ENCODE data around the gene DCST2. TPM values are rescaled to one million over a fixed set of nuclear protein-coding genes. Genes with fewer than 3 reads are reported as not detected.

DCST2 gene
- total RNA-seq, 1 donor from 2014 or later: 0.64 TPM

DNA sequence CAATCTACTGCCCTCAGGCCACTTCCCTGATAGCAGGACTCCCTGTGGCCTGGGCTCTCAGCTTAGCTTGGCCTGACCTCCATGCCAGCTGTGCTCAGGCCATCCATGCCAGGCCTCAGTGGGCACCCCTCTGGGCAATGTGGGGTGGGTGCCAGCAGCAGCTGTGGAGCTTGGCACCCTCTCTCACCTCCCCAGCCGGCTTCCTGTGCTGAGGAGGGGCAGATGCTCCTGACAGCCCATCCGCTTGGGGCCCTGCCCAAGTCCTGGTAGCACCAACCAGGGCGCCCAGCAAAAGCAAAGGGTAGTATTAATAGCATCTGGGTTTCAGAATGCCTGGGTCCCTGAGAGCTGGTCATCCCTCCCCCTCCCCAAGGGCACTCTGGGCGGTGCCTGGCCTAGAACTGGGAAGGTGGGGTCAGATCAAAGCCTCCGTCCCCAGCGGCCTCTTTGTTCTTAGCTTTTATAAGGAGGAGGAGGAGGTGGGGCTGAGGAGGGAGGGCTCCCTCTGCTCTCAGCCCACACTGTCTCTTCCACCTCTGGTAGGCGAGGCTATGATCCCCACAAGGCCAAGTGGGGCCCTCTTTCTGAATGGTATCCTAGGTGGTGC lies 36.1 kb upstream of the DCST2 start:
- Mint-ChIP-seq H3K9me3 (ENCODE audit: unreplicated experiment) (peaks cover 4% of the 10 kb centered on the region), H3K27me3 (ENCODE audit: unreplicated experiment) (peaks cover 11% of the 10 kb centered on the region), H3K36me3 (ENCODE audit: unreplicated experiment) (no peaks in the 10 kb centered on the region), H3K27ac (ENCODE audit: unreplicated experiment) (no peak overlapping the region), H3K4me3 (ENCODE audit: unreplicated experiment) (peak overlapping the region; percentile 46), H3K4me1 (ENCODE audit: low read depth, unreplicated experiment) (peaks cover 23% of the 10 kb centered on the region)
- no peak for DNase-seq
- TF ChIP-seq, protein P1, sequence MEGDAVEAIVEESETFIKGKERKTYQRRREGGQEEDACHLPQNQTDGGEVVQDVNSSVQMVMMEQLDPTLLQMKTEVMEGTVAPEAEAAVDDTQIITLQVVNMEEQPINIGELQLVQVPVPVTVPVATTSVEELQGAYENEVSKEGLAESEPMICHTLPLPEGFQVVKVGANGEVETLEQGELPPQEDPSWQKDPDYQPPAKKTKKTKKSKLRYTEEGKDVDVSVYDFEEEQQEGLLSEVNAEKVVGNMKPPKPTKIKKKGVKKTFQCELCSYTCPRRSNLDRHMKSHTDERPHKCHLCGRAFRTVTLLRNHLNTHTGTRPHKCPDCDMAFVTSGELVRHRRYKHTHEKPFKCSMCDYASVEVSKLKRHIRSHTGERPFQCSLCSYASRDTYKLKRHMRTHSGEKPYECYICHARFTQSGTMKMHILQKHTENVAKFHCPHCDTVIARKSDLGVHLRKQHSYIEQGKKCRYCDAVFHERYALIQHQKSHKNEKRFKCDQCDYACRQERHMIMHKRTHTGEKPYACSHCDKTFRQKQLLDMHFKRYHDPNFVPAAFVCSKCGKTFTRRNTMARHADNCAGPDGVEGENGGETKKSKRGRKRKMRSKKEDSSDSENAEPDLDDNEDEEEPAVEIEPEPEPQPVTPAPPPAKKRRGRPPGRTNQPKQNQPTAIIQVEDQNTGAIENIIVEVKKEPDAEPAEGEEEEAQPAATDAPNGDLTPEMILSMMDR (IDR thresholded peaks at IDR 0.05; ENCODE audit: partially characterized antibody, unreplicated experiment): no peak

DNA sequence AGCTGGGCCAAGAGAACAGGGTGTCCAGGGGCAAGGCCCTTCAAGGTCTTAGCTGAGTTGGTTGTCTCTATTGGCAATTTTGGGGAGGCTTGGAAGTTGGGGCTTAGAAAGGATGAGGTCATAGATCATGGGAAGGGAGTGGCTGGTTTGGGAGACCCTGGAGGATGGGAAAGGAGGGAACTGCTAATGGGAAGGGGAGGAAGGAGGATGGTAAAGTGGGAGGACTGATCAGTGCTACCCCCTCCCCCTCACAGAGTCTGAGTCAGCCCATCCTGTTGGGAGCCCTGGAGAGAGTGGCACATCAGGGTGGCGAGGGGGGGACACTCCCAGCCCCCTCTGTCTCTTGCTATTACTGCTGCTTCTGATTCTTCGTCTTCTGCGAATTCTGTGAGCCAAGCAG lies 35.0 kb upstream of the DCST2 start:
- Mint-ChIP-seq H3K36me3 (ENCODE audit: unreplicated experiment) (peaks cover 5% of the 10 kb centered on the region), H3K27ac (ENCODE audit: unreplicated experiment) (no peak overlapping the region), H3K9me3 (ENCODE audit: unreplicated experiment) (peaks cover 9% of the 10 kb centered on the region), H3K4me3 (ENCODE audit: unreplicated experiment) (peak overlapping the region; percentile 76), H3K4me1 (ENCODE audit: low read depth, unreplicated experiment) (peaks cover 28% of the 10 kb centered on the region), H3K27me3 (ENCODE audit: unreplicated experiment) (peaks cover 16% of the 10 kb centered on the region)
- TF ChIP-seq, protein P1 (IDR thresholded peaks at IDR 0.05; ENCODE audit: partially characterized antibody, unreplicated experiment): no peak
- DNase-seq: no peak

DNA sequence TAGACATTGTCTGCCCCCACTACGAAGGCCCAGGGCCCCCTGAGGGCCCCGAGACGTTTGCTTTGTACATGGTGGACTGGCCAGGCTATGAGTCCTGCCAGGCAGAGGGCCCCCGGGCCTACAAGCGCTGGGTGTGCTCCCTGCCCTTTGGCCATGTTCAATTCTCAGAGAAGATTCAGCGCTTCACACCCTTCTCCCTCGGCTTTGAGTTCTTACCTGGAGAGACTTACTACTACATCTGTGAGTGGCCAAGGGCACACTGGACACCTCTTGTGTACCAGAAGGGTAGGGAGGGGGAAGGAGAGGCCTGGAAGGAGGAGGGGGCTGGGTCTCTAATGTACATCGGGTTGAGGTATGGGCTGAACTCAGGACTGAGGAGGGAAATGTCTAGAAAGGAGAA lies 33.2 kb upstream of the DCST2 start:
- H3K4me3 Mint-ChIP-seq (ENCODE audit: unreplicated experiment): no peak overlapping the region
- H3K9me3 Mint-ChIP-seq (ENCODE audit: unreplicated experiment): peaks cover 9% of the 10 kb centered on the region
- no peak for DNase-seq
- H3K36me3 Mint-ChIP-seq (ENCODE audit: unreplicated experiment): peaks cover 5% of the 10 kb centered on the region
- TF ChIP-seq, protein P1 (IDR thresholded peaks at IDR 0.05; ENCODE audit: partially characterized antibody, unreplicated experiment): no peak
- peak overlapping the region; percentile 17 for H3K27ac Mint-ChIP-seq (ENCODE audit: unreplicated experiment)
- peaks cover 22% of the 10 kb centered on the region for H3K4me1 Mint-ChIP-seq (ENCODE audit: low read depth, unreplicated experiment)
- H3K27me3 Mint-ChIP-seq (ENCODE audit: unreplicated experiment): peaks cover 14% of the 10 kb centered on the region

DNA sequence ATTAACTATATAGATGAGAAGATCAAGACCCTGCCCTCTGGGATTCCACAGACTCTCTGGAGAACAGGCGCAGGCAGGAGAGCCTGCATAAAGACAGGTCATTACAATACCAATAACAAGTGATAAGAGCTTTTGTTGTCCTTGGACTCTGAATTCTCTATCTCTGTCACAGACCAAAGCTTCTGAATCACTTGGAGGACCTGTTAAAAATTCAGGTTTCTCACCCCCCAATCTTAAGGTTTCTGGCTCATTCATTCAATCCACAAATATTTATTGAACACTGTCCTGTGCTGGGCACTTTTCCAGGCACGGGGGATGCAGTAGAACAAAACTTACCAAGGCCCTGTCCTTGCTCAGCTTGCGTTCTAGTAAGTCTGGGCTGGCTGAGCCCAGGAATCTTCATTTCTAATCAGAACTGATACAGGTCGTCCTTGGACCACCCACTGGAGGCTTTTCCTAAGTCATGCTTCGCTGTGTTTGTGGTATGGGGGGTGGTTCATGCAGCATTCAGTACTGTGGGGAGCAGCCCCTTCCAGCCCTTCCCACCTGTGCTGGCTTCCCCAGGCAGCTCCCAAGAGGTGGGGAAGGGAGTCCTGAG lies 31.4 kb upstream of the DCST2 start:
- no peak for DNase-seq
- H3K9me3 Mint-ChIP-seq (ENCODE audit: unreplicated experiment): peaks cover 5% of the 10 kb centered on the region

More for the DNA sequence above, 31.4 kb upstream of the DCST2 start:
- peaks cover 5% of the 10 kb centered on the region for H3K36me3 Mint-ChIP-seq (ENCODE audit: unreplicated experiment)
- TF ChIP-seq, protein P1 (IDR thresholded peaks at IDR 0.05; ENCODE audit: partially characterized antibody, unreplicated experiment): no peak
- H3K4me1 Mint-ChIP-seq (ENCODE audit: low read depth, unreplicated experiment): peaks cover 17% of the 10 kb centered on the region
- no peak overlapping the region for H3K27ac Mint-ChIP-seq (ENCODE audit: unreplicated experiment)
- H3K4me3 Mint-ChIP-seq (ENCODE audit: unreplicated experiment): peak overlapping the region; percentile 99
- H3K27me3 Mint-ChIP-seq (ENCODE audit: unreplicated experiment): peaks cover 6% of the 10 kb centered on the region

All from glutamatergic neuron (in vitro differentiated cells).